Inflammatory macrophage (primary cell): Measurements from ENCODE around the gene KLK10.

Experiments
- DNase-seq, 2 donors: peaks; one replicate each; pipeline ENCODE4 v3.0.0-alpha.2; 2020 to 2022
- total RNA-seq, 18 experiments: gene quantifications; one replicate each; lab custom pipeline; 2026; ENCODE audit warnings: mixed read lengths in 6 of 18, inconsistent platforms in 2 of 18; lab: John Stamatoyannopoulos, UW

The KLK10 gene
- 0 to 0.27 (median 0.04) reads per million in 18 experiments for total RNA-seq

GRCh38 chr19:51019544-51019925 lies at the start of gene KLK10:
Gene KLK10, minus strand, starts transcription at chr19:51019709. Its CDS starts 579 bp downstream, at chr19:51019130.
- no peak for DNase-seq

- no peak for DNase-seq
Observed at GRCh38 chr19:51066393-51067186, 47.1 kb upstream of the KLK10 start.

- DNase-seq: no peak
Observed at GRCh38 chr19:51065221-51065960, 45.9 kb upstream of the KLK10 start.

- DNase-seq: peak in 1 of 2 donors; percentile 13
Observed at GRCh38 chr19:51064534-51065220, 45.2 kb upstream of the KLK10 start, which contains the start of gene KLK13. Gene KLK13, minus strand, starts transcription at chr19:51065092. Its CDS starts 25 bp downstream, at chr19:51065067.

GRCh38 chr19:51063664-51064063 lies 44.2 kb upstream of the KLK10 start:
- no peak for DNase-seq

GRCh38 chr19:51060973-51061372 lies 41.5 kb upstream of the KLK10 start:
- DNase-seq: no peak

- no peak for DNase-seq
Observed at GRCh38 chr19:51060336-51060735, 40.8 kb upstream of the KLK10 start.

GRCh38 chr19:51059715-51060114 lies 40.2 kb upstream of the KLK10 start:
- DNase-seq: no peak

GRCh38 chr19:51055866-51056265 lies 36.4 kb upstream of the KLK10 start:
- DNase-seq: no peak

GRCh38 chr19:51047031-51047335 lies 27.5 kb upstream of the KLK10 start:
- DNase-seq: no peak

GRCh38 chr19:51044327-51044726 lies 24.8 kb upstream of the KLK10 start:
- DNase-seq: no peak

GRCh38 chr19:51043497-51043896 lies 24.0 kb upstream of the KLK10 start:
- no peak for DNase-seq

GRCh38 chr19:51040151-51040550 lies 20.6 kb upstream of the KLK10 start:
- no peak for DNase-seq

GRCh38 chr19:51036519-51036918 lies 17.0 kb upstream of the KLK10 start:
- peak in 1 of 2 donors; percentile 16 for DNase-seq

- no peak for DNase-seq
Observed at GRCh38 chr19:51034704-51035103, 15.2 kb upstream of the KLK10 start, which contains the start of gene KLK12. Gene KLK12, minus strand, starts transcription at chr19:51035002. Its CDS starts 381 bp downstream, at chr19:51034621.

GRCh38 chr19:51031880-51032225 lies 12.3 kb upstream of the KLK10 start:
- no peak for DNase-seq

- no peak for DNase-seq
Observed at GRCh38 chr19:51031220-51031879, 11.8 kb upstream of the KLK10 start.

- no peak for DNase-seq
Observed at GRCh38 chr19:51030631-51031030, 11.1 kb upstream of the KLK10 start.

- DNase-seq: no peak
Observed at GRCh38 chr19:51029718-51030117, 10.2 kb upstream of the KLK10 start.

- DNase-seq: no peak
Observed at GRCh38 chr19:51027873-51028272, 8.4 kb upstream of the KLK10 start.

- no peak for DNase-seq
Observed at GRCh38 chr19:51027126-51027806, 7.8 kb upstream of the KLK10 start.

GRCh38 chr19:51026554-51026831 lies 7.0 kb upstream of the KLK10 start, which contains the start of gene KLK11:
Gene KLK11, minus strand, starts transcription at chr19:51026616. Its CDS starts 985 bp downstream, at chr19:51025631.
- DNase-seq: no peak
